ENCODE results near the gene TRIO.
A peak's percentile ranks its signal among the peaks of the same experiment; 100 is the strongest.

TRIO gene

GRCh38 chr5:14168144-14168792 is 25.1 kb downstream of the TRIO start:
- DNase-seq (ENCODE audit: low read depth), result no peak

- no peak for DNase-seq (ENCODE audit: low read depth)
These were observed 25.7 kb downstream of the TRIO start for GRCh38 chr5:14168793-14169262.

GRCh38 chr5:14171046-14171445 is 27.9 kb downstream of the TRIO start:
- no peak for DNase-seq (ENCODE audit: low read depth)

- peak; percentile 92 for DNase-seq (ENCODE audit: low read depth)
These were observed 28.5 kb downstream of the TRIO start for GRCh38 chr5:14171621-14172020.

- DNase-seq (ENCODE audit: low read depth), result no peak
These were observed 29.1 kb downstream of the TRIO start for GRCh38 chr5:14172149-14172795.

GRCh38 chr5:14173377-14174229 is 30.5 kb downstream of the TRIO start:
- DNase-seq (ENCODE audit: low read depth), result no peak

GRCh38 chr5:14174230-14174636 is 31.1 kb downstream of the TRIO start:
- DNase-seq (ENCODE audit: low read depth), result peak; percentile 68

GRCh38 chr5:14175381-14175780 is 32.2 kb downstream of the TRIO start:
- DNase-seq (ENCODE audit: low read depth), result no peak

- DNase-seq (ENCODE audit: low read depth), result no peak
These were observed 33.7 kb downstream of the TRIO start for GRCh38 chr5:14176888-14177287.

GRCh38 chr5:14177634-14178033 is 34.5 kb downstream of the TRIO start:
- DNase-seq (ENCODE audit: low read depth), result no peak

- no peak for DNase-seq (ENCODE audit: low read depth)
These were observed 34.9 kb downstream of the TRIO start for GRCh38 chr5:14178091-14178490.

- peak; percentile 94 for DNase-seq (ENCODE audit: low read depth)
These were observed 35.6 kb downstream of the TRIO start for GRCh38 chr5:14178671-14179211.

GRCh38 chr5:14179446-14179845 is 36.3 kb downstream of the TRIO start:
- no peak for DNase-seq (ENCODE audit: low read depth)

- no peak for DNase-seq (ENCODE audit: low read depth)
These were observed 37.3 kb downstream of the TRIO start for GRCh38 chr5:14180437-14180836.

- DNase-seq (ENCODE audit: low read depth), result no peak
These were observed 38.3 kb downstream of the TRIO start for GRCh38 chr5:14181299-14181968.

GRCh38 chr5:14182761-14183160 is 39.6 kb downstream of the TRIO start:
- no peak for DNase-seq (ENCODE audit: low read depth)

GRCh38 chr5:14183187-14183939 is 40.2 kb downstream of the TRIO start:
- DNase-seq (ENCODE audit: low read depth), result no peak

- DNase-seq (ENCODE audit: low read depth), result no peak
These were observed 40.9 kb downstream of the TRIO start for GRCh38 chr5:14184082-14184481.

- no peak for DNase-seq (ENCODE audit: low read depth)
These were observed 41.6 kb downstream of the TRIO start for GRCh38 chr5:14184725-14185124.

- DNase-seq (ENCODE audit: low read depth), result peak; percentile 80
These were observed 42.4 kb downstream of the TRIO start for GRCh38 chr5:14185326-14186058.

All from amniotic epithelial cell (primary cell).